Keratinocyte (primary cell): Measurements from ENCODE around the gene CNTF. TPM values are rescaled to one million over a fixed set of nuclear protein-coding genes. Genes with fewer than 3 reads are reported as not detected.

Source experiments
- DNase-seq: peaks from one replicate; pipeline ENCODE4 v3.0.0-alpha.2; 2011; ENCODE audit warnings: low read depth, missing footprints, low spot score
- FAIRE-seq: peaks from 2 replicates; lab custom pipeline; 2011; peaks lifted over from hg19 to GRCh38; lab: Jason Lieb, UNC
- H2AFZ ChIP-seq: 2 replicates; pipeline ENCODE4 v1.6.0; 2012; ENCODE audit warnings: low read length, control low read depth, inconsistent platforms; ENCODE audit not compliant: control insufficient read depth
- H3K27ac ChIP-seq: 2 replicates; pipeline ENCODE4 v1.5.1; 2011; ENCODE audit warnings: low read length; ENCODE audit not compliant: control insufficient read depth, insufficient read depth
- H3K27me3 ChIP-seq: 3 replicates; pipeline ENCODE4 v1.6.0; 2011; ENCODE audit warnings: low read length; ENCODE audit not compliant: control insufficient read depth, insufficient read depth; ENCODE audit errors: extremely low read depth
- H3K36me3 ChIP-seq, 2 experiments: 2 replicates in 1 of 2; 3 replicates in 1 of 2; pipeline ENCODE4 v1.5.1; 2011; ENCODE audit warnings: low read length in 2 of 2, mild to moderate bottlenecking in 1 of 2; ENCODE audit not compliant: control insufficient read depth in 2 of 2, insufficient read depth in 2 of 2; ENCODE audit errors: extremely low read depth in 1 of 2
- H3K4me1 ChIP-seq: 3 replicates; pipeline ENCODE4 v1.5.1; 2011; ENCODE audit warnings: low read length; ENCODE audit not compliant: control insufficient read depth, insufficient read depth; ENCODE audit errors: extremely low read depth
- H3K4me2 ChIP-seq: 3 replicates; pipeline ENCODE4 v1.6.0; 2011; ENCODE audit warnings: low read depth, low read length; ENCODE audit not compliant: control insufficient read depth, insufficient read depth; ENCODE audit errors: extremely low read depth
- H3K4me3 ChIP-seq, 3 experiments: fragments of 200-600 bp in 1 of 3; sonication (generic) in 1 of 3; 2 replicates in 2 of 3; 3 replicates in 1 of 3; pipeline ENCODE4 v1.5.1; 2011 to 2016; ENCODE audit warnings: low read length in 3 of 3, mild to moderate bottlenecking in 3 of 3, control low read depth in 2 of 3, inconsistent platforms in 1 of 3, low read depth in 1 of 3, mixed read lengths in 1 of 3, mixed run types in 1 of 3, moderate library complexity in 1 of 3; ENCODE audit not compliant: control insufficient read depth in 2 of 3, insufficient read depth in 2 of 3; ENCODE audit errors: extremely low read depth in 1 of 3
- H3K79me2 ChIP-seq: 2 replicates; pipeline ENCODE4 v1.6.0; 2012; ENCODE audit warnings: low read length; ENCODE audit not compliant: control insufficient read depth, insufficient read depth
- H3K9ac ChIP-seq: 3 replicates; pipeline ENCODE4 v1.6.0; 2011; ENCODE audit warnings: low read length; ENCODE audit not compliant: control insufficient read depth, insufficient read depth; ENCODE audit errors: extremely low read depth
- H3K9me1 ChIP-seq: 3 replicates; pipeline ENCODE4 v1.6.0; 2011; ENCODE audit warnings: low read length; ENCODE audit not compliant: control insufficient read depth, insufficient read depth; ENCODE audit errors: extremely low read depth
- H3K9me3 ChIP-seq: 2 replicates; pipeline ENCODE4 v1.5.1; 2012; ENCODE audit warnings: low read depth, low read length; ENCODE audit not compliant: control insufficient read depth
- H4K20me1 ChIP-seq: 3 replicates; pipeline ENCODE4 v1.6.0; 2011; ENCODE audit warnings: low read length; ENCODE audit not compliant: control insufficient read depth, insufficient read depth; ENCODE audit errors: extremely low read depth
- CTCF ChIP-seq, 3 experiments: IDR thresholded peaks in 1 of 3; conservative IDR thresholded peaks in 1 of 3; optimal IDR thresholded peaks in 1 of 3; 2 replicates in 2 of 3; 3 replicates in 1 of 3; pipeline versions ENCODE3 to v1.5.1; 2011; ENCODE audit warnings: low read length in 3 of 3, mild to moderate bottlenecking in 3 of 3, moderate library complexity in 2 of 3, control low read depth in 1 of 3, inconsistent platforms in 1 of 3; ENCODE audit not compliant: insufficient read depth in 2 of 3; ENCODE audit errors: extremely low read depth in 1 of 3
- EZH2 ChIP-seq: IDR thresholded peaks from one replicate; pipeline ENCODE4 v1.6.1; 2012; ENCODE audit warnings: inconsistent platforms, mild to moderate bottlenecking, low read length, moderate library complexity
- dilution Hi-C: fragments of 300-500 bp; cut with MboI; formaldehyde crosslinking; loops from one replicate; pipeline ENCODE4 v1.7.0; 2020; ENCODE audit warnings: low sequenced_read_pairs; ENCODE audit not compliant: extremely low pct_ligation_motif_present
- polyA plus RNA-seq, 5 experiments: library from polyadenylated mRNA; depleted of rRNA in 3 of 5; stranded (reverse) in 3 of 5; stranded (forward) in 1 of 5; unstranded in 1 of 5; fragments of >200 nt; gene quantifications; 1 replicate in 1 of 5; 2 replicates in 3 of 5; 3 replicates in 1 of 5; pipeline versions ENCODE4 v1.2.1 to v1.2.3, GENCODE V29; 2011 to 2012; ENCODE audit warnings: missing spikeins in 2 of 5, low read depth in 1 of 5, low replicate concordance in 1 of 5

CNTF gene
- polyA plus RNA-seq, 1 donor (not counting 4 experiments of a cell fraction or from before 2014, with no cell fraction given) = 1.9 TPM

- H4K20me1 ChIP-seq = no peaks in the 10 kb centered on the region
- no peaks in the 10 kb centered on the region for H3K79me2 ChIP-seq
- H3K9ac ChIP-seq = no peak overlapping the region
- TF ChIP-seq CTCF (optimal IDR thresholded peaks at IDR 0.05 in 1 of 3, IDR thresholded peaks at IDR 0.05 in 1 of 3, conservative IDR thresholded peaks at IDR 0.05 in 1 of 3; ENCODE audit: extremely low read depth in 1 of 3, insufficient read depth in 2 of 3, low read length in 3 of 3) (no peak), EZH2 (no peak)
- H3K4me2 ChIP-seq = no peak overlapping the region
- no peaks in the 10 kb centered on the region for H3K36me3 ChIP-seq
- no peaks in the 10 kb centered on the region for H3K9me3 ChIP-seq
- no peak for DNase-seq
- FAIRE-seq = no peak
- no peak overlapping the region for H3K27ac ChIP-seq
- H3K27me3 ChIP-seq = no peaks in the 10 kb centered on the region
- H3K4me1 ChIP-seq = no peaks in the 10 kb centered on the region
- dilution Hi-C loops = no loop called here
- no peaks in the 10 kb centered on the region for H3K9me1 ChIP-seq
- no peak overlapping the region for H2AFZ ChIP-seq
- H3K4me3 ChIP-seq = no peak overlapping the region
Measured at GRCh38 chr11:58649623-58650022, 27.2 kb downstream of the CNTF start.

DNA sequence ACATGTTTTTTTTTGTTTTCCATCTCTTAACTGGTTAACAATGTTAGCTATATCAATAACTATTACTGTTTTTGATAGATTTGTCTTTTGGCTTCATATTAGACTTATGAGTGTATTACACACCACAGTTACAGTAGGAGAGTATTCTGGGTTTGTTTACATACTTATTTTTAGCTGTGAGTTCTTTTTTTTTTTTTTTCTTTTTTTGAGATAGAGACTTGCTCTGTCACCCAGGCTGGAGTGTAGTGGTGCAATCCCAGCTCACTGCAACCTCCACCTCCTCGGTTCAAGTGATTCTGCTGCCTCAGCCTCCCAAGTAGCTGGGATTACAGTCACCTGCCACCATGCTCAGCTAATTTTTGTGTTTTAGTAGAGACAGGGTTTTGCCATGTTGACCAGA is 28.0 kb downstream of the CNTF start:
- no peaks in the 10 kb centered on the region for H3K4me1 ChIP-seq
- DNase-seq = no peak
- no peaks in the 10 kb centered on the region for H4K20me1 ChIP-seq
- no peaks in the 10 kb centered on the region for H3K9me3 ChIP-seq
- FAIRE-seq = no peak
- H3K36me3 ChIP-seq = no peaks in the 10 kb centered on the region
- H3K4me2 ChIP-seq = no peak overlapping the region
- no peak overlapping the region for H3K9ac ChIP-seq
- no peak overlapping the region for H3K4me3 ChIP-seq
- no peak overlapping the region for H2AFZ ChIP-seq
- no peaks in the 10 kb centered on the region for H3K79me2 ChIP-seq
- dilution Hi-C loops = no loop called here
- H3K27me3 ChIP-seq = no peaks in the 10 kb centered on the region
- no peaks in the 10 kb centered on the region for H3K9me1 ChIP-seq
- H3K27ac ChIP-seq = no peak overlapping the region
- TF ChIP-seq CTCF (optimal IDR thresholded peaks at IDR 0.05 in 1 of 3, IDR thresholded peaks at IDR 0.05 in 1 of 3, conservative IDR thresholded peaks at IDR 0.05 in 1 of 3; ENCODE audit: extremely low read depth in 1 of 3, insufficient read depth in 2 of 3, low read length in 3 of 3) (no peak), EZH2 (no peak)
